Erythroblast (primary cell): ENCODE measurements around the gene TIAM1.

Experiments used
- DNase-seq, 2 experiments: peaks; one replicate each; lab custom pipeline; 2025; lab: John Stamatoyannopoulos, UW
- GATA1 ChIP-seq: IDR thresholded peaks from 2 replicates; pipeline ENCODE4 v1.6.1; 2011; ENCODE audit warnings: low read depth, mild to moderate bottlenecking, control low read depth, low read length, moderate library complexity
- POLR2A ChIP-seq: IDR thresholded peaks from 2 replicates; pipeline ENCODE4 v1.6.1; 2011; ENCODE audit warnings: mild to moderate bottlenecking, low read length

TIAM1 gene

DNA sequence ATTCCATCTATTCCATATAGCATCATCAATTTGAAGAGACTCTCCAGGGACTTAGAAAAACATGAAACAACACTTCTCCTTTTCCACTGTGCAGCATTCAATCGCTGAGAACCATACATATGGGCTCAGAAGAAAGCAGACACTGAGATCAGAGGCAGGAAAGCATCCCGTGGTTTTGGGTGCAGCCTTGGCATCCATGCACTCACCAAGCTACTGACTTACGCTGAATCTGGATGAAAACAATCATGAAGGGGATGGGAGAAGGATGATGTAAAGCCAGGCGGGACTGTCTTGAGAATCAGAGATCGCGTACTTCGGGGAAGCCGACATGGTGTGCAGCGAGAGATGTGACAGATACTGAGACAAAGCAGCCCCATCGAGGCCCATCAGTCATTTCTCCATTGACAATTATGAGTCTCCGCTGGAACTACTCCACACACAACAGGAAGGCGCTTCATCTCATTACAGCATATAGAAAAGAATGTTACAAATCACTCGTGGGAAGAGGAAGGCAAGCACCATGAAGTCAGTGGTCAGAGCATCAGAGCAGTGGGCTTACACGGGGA is 2.3 kb upstream of the TIAM1 start:
- no peak for DNase-seq
- TF ChIP-seq POLR2A = no peak
- TF ChIP-seq GATA1 = no peak

DNA sequence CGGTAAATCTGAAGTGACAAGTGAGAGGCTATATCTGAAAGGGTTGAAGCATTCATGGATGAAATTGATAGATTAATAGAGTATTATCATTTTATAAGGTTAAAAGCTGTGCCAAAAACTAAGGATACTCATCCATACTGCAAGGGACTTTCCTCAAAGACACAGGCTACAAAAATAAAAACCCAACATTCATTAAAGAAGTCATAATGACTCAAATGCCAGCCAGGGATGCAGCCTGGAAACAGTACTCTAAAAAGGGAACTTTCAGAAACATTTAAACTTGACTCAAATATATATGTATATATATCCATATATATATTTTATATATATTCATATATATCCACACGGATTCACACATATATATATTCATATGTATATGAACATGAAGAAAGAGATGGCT is 1.1 kb upstream of the TIAM1 start:
- no peak for TF ChIP-seq POLR2A
- no peak for TF ChIP-seq GATA1
- no peak for DNase-seq

DNA sequence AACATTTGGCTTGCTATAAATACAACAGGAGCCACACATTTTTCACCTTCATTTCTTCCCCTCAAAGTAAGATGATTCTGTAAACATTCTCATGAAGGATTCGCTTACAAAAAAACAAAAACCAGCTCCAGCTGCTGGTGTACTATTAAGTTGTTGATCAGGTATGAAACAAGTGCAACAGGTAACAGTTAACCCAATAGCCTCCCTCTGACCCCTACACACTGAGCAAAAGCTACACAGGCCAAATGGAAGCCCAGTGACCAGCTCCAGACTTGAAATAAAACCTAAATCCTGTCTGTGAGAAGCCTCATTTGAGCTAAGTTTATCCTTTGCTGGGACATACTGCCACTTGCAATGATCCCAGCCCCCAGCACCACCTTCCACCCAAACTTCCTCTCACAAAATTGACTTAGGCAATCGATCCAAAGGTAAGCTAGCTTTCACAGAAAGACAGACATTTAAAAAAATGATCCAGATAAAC is 991 bp downstream of the TIAM1 start:
- no peak for TF ChIP-seq POLR2A
- no peak for TF ChIP-seq GATA1
- DNase-seq = no peak

DNA sequence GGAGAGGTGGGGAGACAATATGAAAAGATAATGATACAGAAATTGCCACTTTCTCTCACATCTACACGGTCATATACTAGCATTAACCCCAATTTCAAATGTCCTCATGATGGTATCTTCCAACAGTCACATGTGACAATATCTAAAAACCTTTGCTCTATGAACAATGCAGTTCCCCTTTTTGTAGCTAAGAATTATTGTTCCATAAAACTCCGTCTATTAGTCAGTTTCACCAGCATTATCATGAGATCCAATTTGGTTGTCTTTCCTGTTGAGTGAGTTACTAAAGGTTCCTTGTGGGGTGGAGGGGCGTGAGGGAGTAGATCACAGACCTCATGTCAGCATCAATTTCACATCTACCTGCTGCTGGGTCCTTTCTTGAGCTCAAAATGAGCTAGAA is 1.7 kb downstream of the TIAM1 start:
- DNase-seq = no peak
- TF ChIP-seq POLR2A (no peak), GATA1 (no peak)

DNA sequence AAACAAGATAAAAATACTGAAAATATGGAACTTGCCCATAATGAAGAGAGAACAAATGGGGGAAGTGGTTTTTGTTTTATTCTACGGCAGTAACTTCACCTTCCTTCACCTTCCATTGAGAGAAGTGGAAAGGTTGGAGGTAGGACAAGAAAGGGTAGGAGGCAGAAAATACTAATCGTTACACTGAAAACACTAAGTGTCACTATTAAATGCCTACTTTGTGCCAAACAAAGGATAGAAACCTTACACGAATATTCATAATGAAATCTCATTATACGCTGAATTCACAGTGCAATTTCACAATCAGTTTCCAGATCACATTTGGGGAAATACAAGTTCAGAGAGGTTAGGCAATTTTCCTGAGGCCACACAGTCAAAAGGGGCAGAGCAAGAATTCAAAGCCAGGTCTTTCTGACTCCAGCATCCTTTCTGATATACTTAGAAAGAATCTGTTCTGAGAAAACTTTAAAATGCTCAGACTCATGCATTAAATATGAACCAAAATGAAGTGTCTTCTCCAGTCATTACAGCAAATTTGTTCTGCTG is 3.0 kb downstream of the TIAM1 start:
- TF ChIP-seq GATA1 = no peak
- no peak for TF ChIP-seq POLR2A
- no peak for DNase-seq

DNA sequence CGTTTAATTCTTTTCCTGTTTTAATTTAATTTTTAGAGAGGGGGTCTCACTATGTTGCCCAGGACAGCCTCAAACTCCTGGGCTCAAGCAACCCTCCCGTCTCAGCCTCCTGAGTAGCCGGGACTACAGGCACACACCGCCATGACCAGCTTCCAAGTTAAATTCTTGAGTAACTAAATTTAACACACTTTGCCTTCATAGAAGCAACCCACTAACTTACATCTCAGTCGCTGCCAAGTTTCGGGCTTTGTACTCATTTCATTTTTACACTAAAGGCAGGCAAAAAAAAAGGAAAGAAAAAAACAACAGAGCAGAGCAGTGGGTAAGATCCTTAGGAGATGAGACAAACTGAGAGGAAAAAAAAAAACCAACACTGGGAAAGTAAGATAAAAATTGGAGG is 3.5 kb downstream of the TIAM1 start:
- DNase-seq = no peak
- TF ChIP-seq POLR2A (no peak), GATA1 (no peak)

DNA sequence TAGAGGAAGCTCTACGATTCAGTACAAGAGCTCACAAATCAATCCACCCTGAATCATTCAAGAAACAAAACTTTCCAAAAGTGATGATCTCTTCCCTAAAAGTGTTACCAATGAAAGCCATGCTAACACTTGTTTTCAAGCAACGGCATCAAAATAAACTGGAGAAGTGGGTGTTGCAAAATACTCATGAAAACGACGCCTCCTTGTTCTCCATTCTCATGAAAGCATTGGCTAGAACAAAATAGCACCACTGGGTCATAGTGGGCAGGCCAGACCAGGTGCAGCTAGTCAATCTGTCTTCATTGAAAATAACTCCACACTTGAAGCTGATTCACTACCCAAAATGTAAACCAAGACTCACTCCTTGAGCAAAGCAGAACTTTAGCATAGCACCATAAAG is 4.3 kb downstream of the TIAM1 start:
- no peak for DNase-seq
- TF ChIP-seq POLR2A (no peak), GATA1 (no peak)

DNA sequence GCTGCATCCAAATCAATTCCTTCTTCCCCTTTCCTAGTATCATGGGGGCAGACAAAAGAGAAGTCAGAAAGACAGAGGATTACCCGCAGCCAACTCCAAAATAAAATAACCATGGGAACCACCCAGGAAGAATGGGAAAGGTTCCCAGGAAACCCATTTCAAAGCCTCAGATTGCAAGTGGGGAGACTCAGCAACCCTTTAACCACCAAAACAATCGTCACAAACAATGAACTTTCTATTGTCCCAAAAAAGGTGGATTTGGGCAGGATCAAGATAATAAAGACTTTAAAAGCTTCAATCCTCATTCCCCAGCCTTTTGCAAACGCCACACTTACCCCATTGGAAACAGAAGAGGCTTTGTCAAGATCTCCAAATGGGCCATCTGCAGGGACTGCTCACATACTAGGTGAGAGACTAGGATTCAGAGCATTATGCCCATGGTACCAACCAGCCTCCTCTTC is 5.1 kb downstream of the TIAM1 start:
- TF ChIP-seq GATA1 = no peak
- no peak for TF ChIP-seq POLR2A
- no peak for DNase-seq

DNA sequence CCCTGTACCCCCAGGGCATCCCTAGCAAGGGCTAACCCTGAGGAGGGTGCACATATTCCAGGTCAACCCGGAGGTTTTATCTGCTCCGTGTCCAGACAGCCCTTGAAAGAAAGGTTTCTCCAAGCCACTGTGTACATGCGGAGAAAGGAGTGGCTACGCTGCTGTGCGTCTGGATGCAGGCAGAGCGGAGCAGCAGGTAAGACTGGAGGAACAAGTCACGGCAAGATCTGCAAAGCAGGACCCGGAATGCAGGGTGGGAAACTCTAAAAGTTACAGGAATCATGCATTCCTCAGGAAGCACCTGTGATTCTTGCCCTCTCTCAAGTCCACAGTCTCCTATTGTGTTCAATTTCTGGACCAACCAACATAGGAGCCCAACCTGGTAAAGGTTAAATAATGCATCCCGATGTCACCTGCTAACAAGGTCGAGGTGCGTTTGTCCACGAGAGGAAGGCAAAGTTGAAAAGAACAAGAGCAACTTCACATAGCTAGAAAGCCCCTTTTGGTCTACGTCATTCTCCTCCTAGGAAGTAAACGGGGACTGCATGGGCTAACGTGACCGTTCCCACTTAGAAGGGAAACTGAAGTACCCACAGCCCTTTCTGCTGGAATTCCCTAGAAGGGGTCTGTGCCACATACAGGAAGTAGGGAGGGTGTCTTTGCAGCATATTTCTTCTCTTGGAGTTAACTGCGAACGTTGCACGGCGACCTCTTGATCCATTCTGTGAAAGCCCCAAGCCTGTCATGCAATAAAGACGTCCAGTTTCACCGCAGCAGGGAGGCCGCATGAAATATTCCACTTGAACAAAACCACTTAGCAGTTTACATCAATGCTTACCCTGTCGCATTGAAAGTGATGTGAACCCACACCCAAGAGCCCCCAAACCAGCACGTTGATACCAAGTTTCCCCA is 5.8 kb downstream of the TIAM1 start:
- no peak for TF ChIP-seq GATA1
- no peak for TF ChIP-seq POLR2A
- DNase-seq = no peak

DNA sequence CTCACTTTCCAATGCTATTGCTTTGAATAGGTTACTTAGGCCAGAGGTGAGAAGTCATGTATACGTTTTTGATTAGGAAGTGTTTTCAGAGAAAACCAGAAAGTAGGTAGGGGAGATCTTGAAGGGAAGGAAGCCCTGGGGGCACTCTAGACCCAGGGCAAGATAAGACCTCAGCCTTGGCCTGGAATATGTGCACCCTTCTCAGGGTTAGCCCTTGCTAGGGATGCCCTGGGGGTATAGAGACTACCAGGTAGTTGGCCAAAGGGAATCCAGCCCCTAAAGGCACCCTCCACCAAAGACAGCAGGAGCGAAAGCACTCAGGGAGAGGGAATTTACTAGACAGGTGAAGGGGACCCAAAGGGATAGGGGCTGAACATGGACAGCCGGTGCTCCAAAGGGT is 7.0 kb downstream of the TIAM1 start:
- no peak for DNase-seq
- TF ChIP-seq POLR2A = no peak
- TF ChIP-seq GATA1 = no peak

DNA sequence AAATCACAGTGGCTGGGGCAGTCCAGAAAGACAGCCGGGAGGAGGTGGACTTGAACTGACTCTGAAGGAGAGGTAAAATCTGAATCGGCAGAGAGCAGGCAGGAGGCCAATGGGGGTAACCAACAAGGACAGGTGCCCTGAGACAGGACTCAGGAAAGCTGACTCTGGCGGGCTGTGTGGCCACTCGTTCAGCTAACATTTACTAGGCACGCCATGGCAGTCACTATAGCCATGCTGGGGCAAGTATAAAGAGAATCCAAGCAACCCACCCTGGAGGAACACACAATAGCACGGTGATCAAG is 7.4 kb downstream of the TIAM1 start:
- TF ChIP-seq POLR2A = no peak
- no peak for TF ChIP-seq GATA1
- DNase-seq = no peak

DNA sequence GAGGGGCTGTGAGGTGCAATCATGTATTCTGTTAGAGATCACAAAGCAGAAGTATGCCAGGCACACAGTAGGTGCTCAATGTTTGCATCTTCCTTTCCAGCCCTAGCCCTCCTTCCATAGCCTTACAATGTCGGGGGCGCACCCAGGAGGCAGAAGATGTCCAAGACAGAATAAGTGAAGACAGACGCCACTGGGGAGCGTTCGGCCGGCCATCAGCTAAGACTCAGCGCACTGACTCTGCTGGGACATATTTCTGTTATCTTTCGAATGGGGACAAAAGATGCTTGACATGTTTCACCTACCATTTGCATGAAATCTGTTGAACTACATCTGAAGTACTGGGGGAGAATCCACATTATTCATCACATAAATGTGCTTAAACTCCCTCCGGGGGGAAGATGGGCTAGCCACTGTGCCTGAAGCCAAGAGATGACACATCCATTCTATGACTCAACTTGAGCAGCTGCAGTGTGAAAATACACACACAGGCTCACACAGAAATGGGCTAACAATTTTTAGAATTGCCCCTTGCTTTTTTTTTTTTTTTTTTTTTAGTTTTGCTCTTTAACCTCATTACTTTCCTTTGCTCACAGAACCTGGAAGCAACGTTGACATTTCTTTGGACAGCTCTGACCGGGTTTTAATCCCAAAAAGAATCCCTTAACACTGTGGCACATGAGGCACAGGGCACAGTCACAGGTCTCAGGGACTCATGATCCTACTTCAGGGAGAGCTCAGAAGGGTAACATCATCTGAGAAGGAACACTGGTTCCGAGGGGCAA is 7.9 kb downstream of the TIAM1 start:
- no peak for TF ChIP-seq POLR2A
- no peak for TF ChIP-seq GATA1
- DNase-seq = no peak

DNA sequence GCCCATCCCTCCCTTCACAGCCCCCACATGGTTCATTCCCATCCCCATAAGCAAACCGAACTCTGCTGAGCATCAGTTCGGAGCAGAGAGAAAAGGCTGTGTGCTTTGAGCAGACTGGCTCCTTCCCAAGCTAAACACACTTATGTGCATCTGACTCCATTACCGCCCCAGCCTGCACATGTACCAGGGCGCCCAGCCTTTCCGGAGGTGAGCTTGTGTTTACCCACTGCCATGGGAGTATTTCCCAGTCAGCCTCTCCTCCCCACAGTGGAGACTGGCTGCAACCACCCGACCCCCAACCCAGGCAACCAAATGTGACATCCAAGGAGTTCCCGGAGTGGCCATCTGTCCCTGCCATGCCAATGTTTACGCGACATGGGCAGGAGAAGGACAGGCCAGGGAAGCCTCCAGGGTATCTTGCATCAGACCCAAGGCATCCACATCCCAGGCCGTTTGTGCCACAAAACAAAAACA is 9.4 kb downstream of the TIAM1 start:
- TF ChIP-seq POLR2A = no peak
- TF ChIP-seq GATA1 = no peak

More for the DNA sequence above, 9.4 kb downstream of the TIAM1 start:
- no peak for DNase-seq
